GM23248 (cell line): Measurements from ENCODE around the gene HIVEP3. TPM values are rescaled to one million over a fixed set of nuclear protein-coding genes. Genes with fewer than 3 reads are reported as not detected.
A peak's percentile ranks its signal among the peaks of the same experiment; 100 is the strongest.

Experiments used
- DNase-seq: peaks from one replicate; pipeline ENCODE4 v3.0.0-alpha.2; 2015
- H2AFZ ChIP-seq: fragments of 200-600 bp; sonication (generic); 2 replicates; pipeline ENCODE4 v1.6.1; 2016; ENCODE audit warnings: antibody characterized with exemption
- H3F3A ChIP-seq: fragments of 200-600 bp; sonication (generic); 2 replicates; pipeline ENCODE4 v1.6.1; 2016; ENCODE audit warnings: mild to moderate bottlenecking, antibody characterized with exemption, mixed run types; ENCODE audit not compliant: insufficient read depth
- H3K27ac ChIP-seq: fragments of 200-600 bp; sonication (generic); 2 replicates; pipeline ENCODE4 v1.5.1; 2016; ENCODE audit warnings: mild to moderate bottlenecking
- H3K27me3 ChIP-seq: fragments of 200-600 bp; sonication (generic); replicated peaks from 2 replicates; pipeline ENCODE4 v1.6.1; 2016; ENCODE audit warnings: mild to moderate bottlenecking; ENCODE audit not compliant: insufficient read depth
- H3K36me3 ChIP-seq: fragments of 200-600 bp; sonication (generic); 2 replicates; pipeline ENCODE4 v1.6.1; 2016; ENCODE audit warnings: low read depth, mild to moderate bottlenecking
- H3K4me1 ChIP-seq: fragments of 200-600 bp; sonication (generic); 2 replicates; pipeline ENCODE4 v1.6.1; 2016; ENCODE audit warnings: mild to moderate bottlenecking; ENCODE audit not compliant: insufficient read depth
- H3K4me2 ChIP-seq: fragments of 200-600 bp; sonication (generic); one replicate; pipeline ENCODE4 v1.6.1; 2016; ENCODE audit warnings: mild to moderate bottlenecking; ENCODE audit not compliant: unreplicated experiment
- H3K4me3 ChIP-seq: fragments of 200-600 bp; sonication (generic); 2 replicates; pipeline ENCODE4 v1.5.1; 2016; ENCODE audit warnings: mild to moderate bottlenecking
- H3K79me2 ChIP-seq: fragments of 200-600 bp; sonication (generic); 2 replicates; pipeline ENCODE4 v1.6.1; 2016; ENCODE audit warnings: mild to moderate bottlenecking; ENCODE audit not compliant: insufficient read depth
- H3K9ac ChIP-seq: fragments of 200-600 bp; sonication (generic); 2 replicates; pipeline ENCODE4 v1.6.1; 2016; ENCODE audit warnings: mild to moderate bottlenecking
- H3K9me2 ChIP-seq: fragments of 200-600 bp; sonication (generic); 2 replicates; pipeline ENCODE4 v1.6.1; 2016; ENCODE audit warnings: mixed run types, mild to moderate bottlenecking, moderate library complexity; ENCODE audit not compliant: insufficient read depth
- H3K9me3 ChIP-seq: fragments of 200-600 bp; sonication (generic); one replicate; pipeline ENCODE4 v1.6.1; 2017; ENCODE audit warnings: low read depth
- H4K20me1 ChIP-seq: fragments of 200-600 bp; sonication (generic); 2 replicates; pipeline ENCODE4 v1.6.0; 2016; ENCODE audit not compliant: insufficient read depth
- EZH2 ChIP-seq: fragments of 200-600 bp; sonication (generic); IDR thresholded peaks from 2 replicates; pipeline ENCODE4 v1.6.1; 2018; ENCODE audit warnings: antibody characterized with exemption, mild to moderate bottlenecking; ENCODE audit not compliant: insufficient read depth, poor library complexity, severe bottlenecking
- EZH2phosphoT487 ChIP-seq: fragments of 200-600 bp; sonication (generic); IDR thresholded peaks from 2 replicates; pipeline ENCODE4 v1.6.1; 2018; ENCODE audit warnings: antibody characterized with exemption, moderate library complexity, mild to moderate bottlenecking, low read depth; ENCODE audit not compliant: insufficient read depth
- WGBS, 2 experiments: methylation state at CpG; one replicate each; pipeline ENCODE4 v1.1.6; 2015 to 2017; ENCODE audit warnings: low lambda C conversion rate in 2 of 2, low coverage in 1 of 2; ENCODE audit errors: missing lambda C conversion rate in 2 of 2; 5-methylcytosine and 5-hydroxymethylcytosine counted together
- in situ Hi-C: fragments of 300-500 bp; cut with MboI; formaldehyde crosslinking; loops from 2 replicates; pipeline ENCODE4 v1.15.0; 2020
- polyA plus RNA-seq: library from polyadenylated mRNA; unstranded; fragments of >200 nt; fragmentation: Nextera tagmentation; extraction: Ambion mirVana; gene quantifications from 2 replicates; pipeline ENCODE4 v1.2.1, GENCODE V29; 2016
- total RNA-seq: library from RNA; depleted of rRNA; stranded (reverse); fragments of >200 nt; shearing (Covaris generic); gene quantifications from 2 replicates; pipeline ENCODE4 v1.2.3, GENCODE V29; 2014

Gene HIVEP3
- total and polyA plus RNA-seq, 2 experiments from 2014 or later, result 1.7 to 7.2 TPM

GRCh38 chr1:41859686-41860085, 59.0 kb downstream of the HIVEP3 start:
- no peaks in the 10 kb centered on the region for H3K27me3 ChIP-seq
- no peaks in the 10 kb centered on the region for H3K36me3 ChIP-seq
- no peak overlapping the region for H3K27ac ChIP-seq
- TF ChIP-seq EZH2 (no peak), EZH2phosphoT487 (no peak)
- no peaks in the 10 kb centered on the region for H3K9me2 ChIP-seq
- in situ Hi-C loops, result no loop called here
- no peaks in the 10 kb centered on the region for H3K9me3 ChIP-seq
- no peak overlapping the region for H3K9ac ChIP-seq
- no peaks in the 10 kb centered on the region for H4K20me1 ChIP-seq
- peaks cover 31% of the 10 kb centered on the region for H3F3A ChIP-seq
- no peak overlapping the region for H3K4me2 ChIP-seq
- no peaks in the 10 kb centered on the region for H3K79me2 ChIP-seq
- no peak overlapping the region for H3K4me3 ChIP-seq
- H2AFZ ChIP-seq, result no peak overlapping the region
- H3K4me1 ChIP-seq, result peaks cover 40% of the 10 kb centered on the region
- 90% methylated on average over 4 of the region's 4 CpGs for WGBS, 2 experiments
- no peak for DNase-seq

- Histone ChIP-seq H3K79me2 (no peaks in the 10 kb centered on the region), H3K4me3 (no peak overlapping the region), H3K9me2 (no peaks in the 10 kb centered on the region), H3K36me3 (no peaks in the 10 kb centered on the region), H3K9ac (no peak overlapping the region), H2AFZ (no peak overlapping the region), H3K27ac (no peak overlapping the region), H4K20me1 (no peaks in the 10 kb centered on the region), H3F3A (peaks cover 14% of the 10 kb centered on the region), H3K4me2 (no peak overlapping the region), H3K4me1 (peaks cover 26% of the 10 kb centered on the region), H3K27me3 (no peaks in the 10 kb centered on the region), H3K9me3 (no peaks in the 10 kb centered on the region)
- WGBS, 2 experiments, result 17 to 26% methylated on average over 2 of the region's 2 CpGs
- TF ChIP-seq EZH2phosphoT487, result no peak
- peak; percentile 44 for DNase-seq
- in situ Hi-C loops, result no loop called here
Observed at GRCh38 chr1:41856944-41857285, 61.8 kb downstream of the HIVEP3 start.

- in situ Hi-C loops, result no loop called here
- Histone ChIP-seq H4K20me1 (no peaks in the 10 kb centered on the region), H3K4me3 (no peak overlapping the region), H3K27me3 (no peaks in the 10 kb centered on the region), H3K9me2 (no peaks in the 10 kb centered on the region), H2AFZ (no peak overlapping the region), H3K9ac (no peak overlapping the region), H3K36me3 (no peaks in the 10 kb centered on the region), H3K79me2 (no peaks in the 10 kb centered on the region), H3K9me3 (no peaks in the 10 kb centered on the region), H3K4me1 (peaks cover 26% of the 10 kb centered on the region), H3F3A (peaks cover 9% of the 10 kb centered on the region), H3K27ac (no peak overlapping the region), H3K4me2 (no peak overlapping the region)
- no peak for DNase-seq
- no peak for TF ChIP-seq EZH2
- no peak for TF ChIP-seq EZH2phosphoT487
- 67% methylated on average over 13 of the region's 13 CpGs for WGBS, 2 experiments
Observed at GRCh38 chr1:41856151-41856943, 62.4 kb downstream of the HIVEP3 start.

GRCh38 chr1:41855713-41856112, 63.0 kb downstream of the HIVEP3 start:
- Histone ChIP-seq H3K9me3 (no peaks in the 10 kb centered on the region), H3K4me1 (peaks cover 21% of the 10 kb centered on the region), H3K4me3 (no peak overlapping the region), H2AFZ (no peak overlapping the region), H3K36me3 (no peaks in the 10 kb centered on the region), H3K9me2 (no peaks in the 10 kb centered on the region), H3K4me2 (no peak overlapping the region), H3K9ac (no peak overlapping the region), H3K79me2 (no peaks in the 10 kb centered on the region), H3F3A (peaks cover 2% of the 10 kb centered on the region), H3K27me3 (no peaks in the 10 kb centered on the region), H4K20me1 (no peaks in the 10 kb centered on the region), H3K27ac (no peak overlapping the region)
- DNase-seq, result no peak
- TF ChIP-seq EZH2phosphoT487 (no peak), EZH2 (no peak)
- WGBS, 2 experiments, result 74 to 78% methylated on average over 2 of the region's 2 CpGs
- in situ Hi-C loops, result no loop called here
